Fibroblast of skin of left quadriceps (primary cell): ENCODE results near the gene TMEM270.

Experiments used
- DNase-seq, 2 experiments: peaks; one replicate each; pipeline ENCODE4 v3.0.0-alpha.2; 2013; ENCODE audit warnings: low read depth in 2 of 2

TMEM270 gene

DNA sequence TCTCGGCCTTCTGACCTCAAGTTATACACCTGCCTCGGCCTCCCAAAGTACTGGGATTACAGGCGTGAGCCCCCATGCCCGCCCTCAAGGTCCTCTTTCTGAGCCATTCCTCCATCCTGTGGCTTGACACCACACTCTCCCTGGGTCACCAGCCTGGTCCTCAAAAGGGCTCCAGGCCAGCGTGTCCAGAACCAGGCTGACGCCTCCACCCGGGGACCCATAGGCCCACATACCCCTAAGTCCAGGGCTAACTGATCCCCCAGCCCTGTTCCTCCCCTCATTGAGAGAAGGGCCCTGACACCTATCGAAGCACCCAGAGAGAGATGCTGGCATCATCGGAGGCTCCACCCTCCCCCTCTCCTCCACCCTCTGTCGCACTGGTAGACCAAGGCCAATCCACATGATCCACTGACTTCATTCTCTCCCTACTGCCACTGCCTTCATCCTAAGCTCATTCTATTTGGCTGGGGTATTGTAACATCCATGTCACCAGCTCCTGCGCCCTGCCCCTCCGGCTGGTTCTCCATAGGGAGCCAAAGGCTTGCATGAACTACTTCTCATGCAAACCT, 46.7 kb downstream of the TMEM270 start:
- no peak for DNase-seq

DNA sequence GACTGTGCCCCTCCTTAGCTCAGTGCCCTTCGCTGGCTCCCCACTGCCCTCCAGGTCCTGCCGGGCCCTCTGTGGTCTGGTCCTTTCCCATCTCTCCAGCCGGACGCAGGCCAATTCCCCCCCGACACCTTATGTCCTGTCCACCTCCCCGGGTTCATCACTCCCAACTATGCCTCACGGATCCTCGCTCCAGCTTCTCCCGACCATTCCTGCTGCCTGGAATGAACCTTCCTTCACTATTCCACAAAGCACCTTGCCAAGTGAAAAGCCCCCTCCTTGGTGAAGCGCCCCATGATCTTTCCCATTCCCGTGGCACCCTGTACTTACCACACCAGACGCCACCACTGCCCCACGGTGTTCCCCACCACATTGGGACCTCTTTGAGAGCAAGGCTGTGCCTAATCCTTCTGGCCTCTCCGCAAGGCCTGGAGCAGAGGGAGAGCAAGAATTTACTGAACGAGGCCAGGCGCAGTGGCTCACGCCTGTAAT, 47.2 kb downstream of the TMEM270 start:
- DNase-seq = no peak

DNA sequence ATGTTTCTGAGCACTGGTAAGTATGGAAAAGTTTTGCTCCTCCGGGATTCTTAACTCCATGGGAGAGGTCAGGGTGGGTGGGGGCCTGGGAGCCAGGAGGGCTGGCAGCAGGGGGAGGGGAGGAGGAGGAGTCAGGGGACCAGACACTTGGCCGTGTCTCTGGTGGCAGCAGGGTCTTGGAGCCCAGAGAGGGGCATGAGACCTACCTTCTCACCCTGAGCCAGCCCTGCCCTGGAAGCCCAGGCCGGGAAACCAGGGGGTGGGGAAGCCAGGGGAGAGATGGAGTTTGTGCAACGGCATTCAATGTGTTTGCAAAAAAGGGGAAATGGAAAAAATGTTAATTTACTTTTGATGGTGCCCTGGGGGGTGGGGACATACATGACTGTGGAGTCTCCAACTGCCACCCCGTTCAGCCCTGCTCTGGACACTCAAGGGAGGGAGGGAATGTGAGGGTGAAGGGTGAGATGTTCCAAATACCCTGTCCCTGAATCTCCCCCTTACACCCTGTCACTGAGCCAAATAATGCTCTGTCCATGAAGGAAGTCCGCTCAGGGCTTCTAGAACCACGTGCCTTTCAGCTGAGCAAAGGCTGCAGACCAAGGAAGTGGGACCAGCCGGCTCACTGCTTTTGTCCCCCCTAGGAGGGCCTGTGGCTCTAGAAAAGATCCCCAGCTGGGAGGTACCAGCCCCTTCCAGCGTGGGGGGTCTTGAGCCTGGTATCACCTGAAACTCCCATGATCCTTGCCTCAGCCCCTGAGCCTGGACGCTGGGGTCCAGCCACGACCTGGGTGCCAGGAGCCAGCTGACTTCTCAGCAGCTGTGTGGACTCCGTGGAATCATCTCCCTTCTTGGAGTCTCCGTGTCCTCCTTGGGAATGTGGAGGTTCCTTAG, 48.3 kb downstream of the TMEM270 start:
- no peak for DNase-seq

DNA sequence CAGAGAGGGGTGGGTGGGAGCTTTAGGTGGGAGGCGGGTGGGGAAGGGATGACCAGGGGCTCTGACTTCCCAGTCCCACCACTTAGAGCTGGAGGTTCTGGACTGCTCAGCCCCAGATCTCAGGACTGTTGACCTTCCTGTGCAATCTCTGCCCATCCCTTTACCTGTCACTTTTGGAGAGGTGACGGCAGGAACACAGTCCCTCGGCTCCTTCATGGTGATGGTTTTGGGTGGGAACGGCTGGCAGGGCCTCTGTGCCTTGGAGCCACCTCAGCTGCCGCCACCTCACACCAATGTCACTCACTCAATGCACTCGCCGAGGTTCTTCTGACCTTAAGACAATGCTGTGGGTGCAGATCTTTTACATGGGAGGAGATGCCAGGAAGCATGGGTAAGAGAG, 49.0 kb downstream of the TMEM270 start:
- DNase-seq = no peak

DNA sequence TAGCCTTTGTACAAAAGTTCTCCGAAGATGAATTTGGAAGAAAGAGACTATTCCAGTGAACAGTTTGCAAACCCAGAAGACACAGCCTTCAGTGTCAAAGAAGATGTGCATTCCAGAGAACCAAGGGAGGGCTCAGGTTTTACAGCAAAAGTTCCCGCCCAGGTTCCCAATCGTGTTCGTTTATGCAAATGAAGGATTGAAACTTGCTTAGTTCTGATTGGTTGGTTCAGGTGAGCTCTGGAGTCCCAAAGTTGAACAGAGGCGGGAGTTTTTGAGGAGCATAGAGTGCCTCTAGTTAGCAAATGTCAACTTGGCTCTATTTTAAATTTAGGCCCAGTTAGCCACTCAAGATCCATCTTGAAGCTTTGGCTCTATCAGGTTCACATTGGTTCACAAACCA, 51.3 kb downstream of the TMEM270 start:
- no peak for DNase-seq
